SHP77 (cell line): ENCODE results near the gene CCDC9.
A peak's percentile ranks its signal among the peaks of the same experiment; 100 is the strongest.
"Not testable (repeated sequence)": the region's sequence is repeated elsewhere in the genome, so short reads cannot be mapped to it uniquely, and the experiment has no call there.

ENCODE experiments used
- DNase-seq, 2 experiments: peaks; one replicate each; lab custom pipeline; 2025; lab: John Stamatoyannopoulos, UW

Gene CCDC9

DNA sequence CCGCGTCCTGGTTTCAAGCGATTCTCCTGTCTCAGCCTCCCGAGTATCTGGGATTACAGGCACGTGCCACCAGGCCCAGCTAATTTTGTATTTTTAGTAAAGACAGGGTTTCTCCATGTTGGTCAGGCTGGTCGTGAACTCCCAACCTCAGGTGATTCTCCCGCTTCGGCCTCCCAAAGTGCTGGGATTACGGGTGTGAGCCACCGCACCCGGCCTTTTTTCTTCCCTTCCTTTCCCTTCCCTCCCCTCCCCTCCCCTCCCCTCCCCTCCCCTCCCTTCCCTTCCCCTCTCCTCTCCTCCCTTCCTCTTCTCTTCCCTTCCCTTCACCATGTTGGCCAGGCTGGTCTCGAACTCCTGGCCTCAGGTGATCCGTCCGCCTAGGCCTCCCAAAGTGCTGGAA lies 44.5 kb downstream of the CCDC9 start:
- not testable (repeated sequence) for DNase-seq

DNA sequence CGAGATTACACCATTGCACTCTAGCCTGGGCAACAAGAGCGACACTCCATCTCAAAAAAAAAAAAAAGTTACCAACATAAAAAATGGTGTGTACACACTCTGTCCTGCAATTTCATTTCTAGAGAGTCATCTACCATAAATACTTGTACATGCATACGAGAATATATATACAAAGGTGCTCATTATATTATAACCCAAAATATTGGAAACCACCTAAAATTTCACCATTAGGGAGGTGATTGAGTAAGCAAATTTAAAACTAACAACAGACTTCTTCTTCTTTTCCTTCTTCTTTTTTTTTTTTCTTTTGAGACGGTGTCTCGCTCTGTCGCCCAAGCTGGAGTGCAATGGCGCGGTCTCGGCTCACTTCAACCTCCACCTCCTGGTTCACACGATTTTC lies 45.9 kb downstream of the CCDC9 start:
- no peak for DNase-seq

DNA sequence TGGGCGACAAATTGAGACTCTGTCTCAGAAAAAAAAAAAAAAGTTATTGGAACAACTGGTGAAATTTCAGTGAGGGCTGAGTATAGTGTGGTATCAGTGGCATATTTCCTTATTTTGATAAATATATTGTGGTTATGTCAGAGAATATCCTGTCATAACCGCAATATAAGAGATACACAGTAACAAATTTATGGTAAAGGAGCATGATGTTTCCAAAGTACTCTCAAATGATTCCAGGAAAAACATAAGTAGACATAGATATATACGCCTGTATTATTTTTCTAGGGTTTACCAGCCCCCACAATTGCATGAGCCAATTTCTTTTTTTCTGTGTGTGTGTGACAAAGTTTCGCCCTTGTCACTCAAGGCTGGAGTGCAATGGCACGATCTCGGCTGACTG lies 47.6 kb downstream of the CCDC9 start:
- no peak for DNase-seq

DNA sequence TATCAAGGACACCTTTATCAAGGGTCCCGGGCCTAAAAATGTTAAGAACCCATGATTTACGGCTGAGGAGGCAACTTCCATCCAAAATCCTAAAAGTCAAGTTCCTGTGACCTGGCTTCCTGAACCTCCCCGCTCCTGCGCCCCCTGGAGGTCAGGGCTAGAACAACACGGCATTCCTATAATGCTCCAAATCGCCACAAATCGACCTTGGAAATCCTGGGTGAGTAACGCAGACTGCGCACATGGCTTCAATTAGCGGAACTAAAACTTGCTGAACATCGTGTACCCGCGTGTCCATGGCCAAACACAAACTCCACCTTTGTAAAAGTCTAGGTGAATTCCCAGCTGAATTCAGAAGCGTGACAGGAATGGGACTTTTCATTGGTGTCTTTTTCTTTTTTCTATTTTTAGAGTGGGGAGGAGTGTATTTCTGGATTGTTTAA lies 49.0 kb downstream of the CCDC9 start:
- DNase-seq = peak; percentile 27 to 28

DNA sequence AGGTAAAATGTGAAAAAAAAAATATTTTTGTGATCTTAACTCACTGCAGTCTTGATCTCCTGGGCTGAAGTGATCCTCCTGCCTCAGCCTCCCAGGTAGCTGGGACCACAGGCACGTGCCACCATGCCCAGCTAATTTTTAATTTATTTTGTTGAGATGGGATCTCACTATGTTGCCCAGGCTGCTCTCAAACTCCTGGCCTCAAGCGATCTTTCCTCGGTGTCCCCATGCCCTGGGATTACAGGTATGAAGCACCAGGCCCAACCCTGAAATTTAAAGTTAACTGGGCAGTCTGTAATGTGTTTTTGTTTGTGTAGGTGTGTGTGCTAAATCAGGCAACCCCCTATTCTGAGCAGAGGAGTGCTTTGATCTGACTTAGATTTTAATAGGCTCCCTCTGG lies 50.0 kb downstream of the CCDC9 start:
- no peak for DNase-seq

DNA sequence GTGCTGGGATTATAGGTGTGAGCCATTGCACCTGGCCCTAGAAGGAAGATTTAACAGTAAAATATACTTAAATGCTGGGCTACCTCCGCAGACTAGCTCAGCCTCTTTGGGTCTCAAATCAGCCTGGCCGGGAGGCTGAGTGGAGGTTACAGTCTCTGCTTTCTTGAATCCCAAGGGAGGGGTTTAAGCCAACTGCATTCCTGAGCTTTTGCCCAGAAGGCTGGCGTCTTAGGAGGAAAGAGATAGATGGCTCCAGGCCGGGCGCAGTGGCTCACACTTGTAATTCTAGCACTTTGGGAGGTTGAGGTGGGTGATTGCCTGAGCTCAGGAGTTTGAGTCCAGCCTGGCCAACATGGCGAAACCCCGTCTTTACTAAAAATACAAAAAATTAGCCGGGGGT lies 52.7 kb downstream of the CCDC9 start:
- no peak for DNase-seq

DNA sequence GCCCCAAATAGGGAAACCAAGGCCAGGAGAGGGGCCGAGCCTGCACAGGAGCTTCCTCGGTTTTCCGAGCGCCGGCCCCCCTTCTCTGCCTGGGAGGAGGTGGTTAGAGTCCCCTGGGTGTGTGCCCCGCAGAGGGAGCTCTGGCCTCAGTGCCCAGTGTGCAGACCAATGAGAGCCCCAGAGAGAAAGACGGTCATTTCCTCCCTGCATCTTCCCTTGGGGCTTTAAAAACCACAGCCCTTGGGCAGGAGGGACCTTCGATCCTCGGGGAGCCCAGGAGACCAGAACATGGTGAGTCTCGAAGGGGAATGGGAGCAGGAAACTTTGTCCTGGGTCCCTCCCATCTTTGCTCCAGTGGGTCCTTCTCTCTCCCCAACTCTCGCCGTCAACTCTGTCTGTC lies 53.3 kb downstream of the CCDC9 start, which contains the start of gene C5AR1:
C5AR1 (plus strand) TSS at position 254 of the 400 bp plus-strand sequence; CDS start at position 289, 35 bp downstream.
- DNase-seq = no peak

DNA sequence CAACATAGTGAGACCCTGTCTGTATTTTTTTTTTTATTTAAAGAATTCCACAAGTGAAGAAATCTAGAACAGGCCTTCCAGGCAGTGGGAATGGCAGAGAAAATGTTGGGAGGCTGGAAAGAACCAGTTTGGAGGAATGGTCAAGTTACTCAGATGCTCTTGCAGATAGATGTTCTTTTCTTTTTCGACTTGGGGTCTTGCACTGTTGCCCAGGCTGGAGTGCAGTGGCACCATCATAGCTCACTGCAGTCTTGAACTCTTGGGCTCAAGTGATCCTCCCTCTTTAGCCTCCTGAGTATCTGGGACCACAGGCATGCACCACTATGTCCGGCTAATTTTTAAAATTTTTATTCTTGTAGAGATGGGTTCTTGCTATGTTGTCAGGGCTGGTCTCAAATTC lies 54.0 kb downstream of the CCDC9 start:
- no peak for DNase-seq

DNA sequence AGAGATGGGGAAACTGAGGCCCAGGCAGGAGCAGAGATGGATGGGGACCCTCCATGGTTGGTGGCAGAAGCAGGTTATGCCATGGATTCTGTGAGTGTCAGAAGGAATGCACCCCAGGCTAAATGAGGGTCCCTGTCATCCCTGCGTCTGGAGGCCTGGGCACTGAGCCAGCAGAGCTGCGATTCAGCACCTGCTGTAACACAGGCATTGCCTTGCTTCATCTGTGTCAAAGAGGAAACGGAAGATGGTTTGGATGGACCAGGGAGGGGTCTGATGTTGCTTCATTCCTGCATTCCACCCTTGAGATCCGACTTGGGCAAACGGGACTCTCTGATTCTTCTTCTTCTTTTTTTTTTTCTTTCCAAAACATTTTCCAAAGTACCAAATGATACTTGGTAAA lies 54.5 kb downstream of the CCDC9 start:
- DNase-seq = peak; percentile 58 to 70

DNA sequence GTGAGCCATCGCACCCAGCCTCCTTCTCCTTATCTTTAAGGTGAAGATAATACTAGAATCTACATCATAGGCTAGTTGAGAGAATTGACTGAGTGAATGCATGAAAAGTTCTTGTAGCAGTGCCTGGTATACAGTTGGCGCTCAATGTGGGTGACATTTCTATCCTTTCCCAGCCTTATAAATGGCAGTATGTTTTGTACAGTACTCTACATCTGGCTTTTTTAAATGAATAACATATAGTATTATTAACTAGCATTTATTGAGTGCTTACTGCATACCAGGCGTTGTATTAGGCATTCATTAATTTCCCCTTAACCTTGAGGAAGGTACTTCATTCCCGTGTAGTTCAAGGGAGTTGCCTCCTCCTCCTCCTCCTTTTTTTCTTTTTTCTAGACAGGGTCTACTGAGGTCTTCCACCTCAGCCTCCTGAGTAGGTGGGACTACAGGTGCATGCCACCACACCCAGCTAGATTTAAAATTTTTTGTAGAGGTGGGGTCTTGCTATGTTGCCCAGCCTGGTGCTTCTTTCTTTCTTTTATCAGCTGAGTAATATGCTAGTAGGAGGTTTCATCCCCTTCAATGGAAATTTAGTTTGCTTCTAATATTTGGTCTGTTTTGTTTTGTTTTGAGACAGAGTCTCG lies 56.2 kb downstream of the CCDC9 start:
- DNase-seq = no peak

DNA sequence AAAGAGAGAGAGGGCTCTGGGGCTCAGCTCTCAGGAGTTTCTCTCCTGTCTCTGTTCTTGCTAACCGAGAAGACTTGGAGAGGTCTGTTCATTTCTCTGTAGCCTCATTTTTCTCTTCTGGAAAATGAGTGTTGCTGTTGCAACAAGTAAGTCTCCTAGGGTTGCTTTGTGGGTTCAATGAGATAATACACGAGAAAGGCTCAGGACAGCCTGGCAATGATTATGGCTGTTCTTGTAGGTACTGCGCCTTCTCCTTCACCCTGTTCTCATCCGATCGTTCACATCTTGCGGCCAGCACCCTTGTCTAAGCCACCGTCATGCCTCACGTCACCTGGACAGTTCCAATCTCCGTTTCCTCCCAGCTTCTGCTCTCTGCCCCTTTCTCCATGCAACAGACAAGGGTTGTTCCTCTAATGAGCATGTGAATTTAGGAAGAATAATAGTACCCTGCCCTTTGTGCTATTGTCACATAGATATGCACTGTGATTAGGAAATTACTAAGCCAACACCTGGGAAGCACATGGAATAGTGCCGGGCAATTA lies 57.5 kb downstream of the CCDC9 start:
- DNase-seq = no peak

DNA sequence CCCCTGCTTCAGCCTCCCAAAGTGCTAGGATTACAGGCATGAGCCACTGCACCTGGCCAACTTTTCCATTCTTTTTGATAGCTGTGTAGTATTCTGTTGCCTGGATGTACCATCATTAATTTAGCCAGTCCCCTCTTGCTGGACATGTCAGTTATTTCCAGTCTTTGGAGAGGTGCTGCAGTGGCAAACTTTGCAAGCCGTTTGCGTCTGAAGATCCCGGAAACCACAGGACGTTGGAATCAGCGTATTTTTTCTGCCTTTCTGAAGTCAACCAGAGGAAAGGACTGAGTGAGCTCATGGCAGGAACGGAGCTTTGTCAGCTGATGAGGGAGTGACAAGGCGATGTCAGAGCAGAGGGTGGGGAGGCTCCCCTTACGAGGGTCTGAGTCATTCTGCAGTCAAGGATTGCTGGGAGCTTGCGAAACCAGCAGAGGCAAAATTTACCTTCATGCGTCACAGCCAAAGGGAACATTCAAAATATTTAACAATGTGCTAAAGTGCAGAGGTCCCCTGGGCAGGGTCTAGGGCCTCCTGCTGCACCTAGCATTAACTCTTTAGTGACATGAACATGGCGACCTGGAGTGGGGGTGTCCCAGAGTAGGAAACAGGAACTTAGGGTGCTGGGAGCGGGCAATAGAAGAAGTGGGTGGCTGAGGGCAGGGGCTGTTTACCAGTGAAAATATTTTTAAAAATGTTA lies 58.9 kb downstream of the CCDC9 start:
- DNase-seq = peak in 1 of 2 experiments; percentile 54

DNA sequence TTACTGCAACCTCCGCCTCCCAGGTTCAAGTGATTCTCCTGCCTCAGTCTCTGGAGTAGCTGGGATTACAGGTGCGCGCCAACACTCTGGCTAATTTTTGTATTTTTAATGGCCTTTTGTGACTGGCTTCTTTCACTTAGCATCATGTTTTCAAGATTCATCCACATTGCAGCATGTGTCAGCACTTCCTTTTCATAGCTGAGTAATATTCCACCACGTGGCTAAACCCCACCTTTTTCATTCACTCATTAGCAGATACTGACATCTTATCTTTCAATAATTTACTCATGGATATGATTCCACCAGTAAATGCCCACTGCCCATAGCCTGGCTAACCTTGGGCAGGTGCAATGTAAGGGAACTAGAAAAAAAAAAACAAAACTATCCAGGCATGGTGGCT lies 60.2 kb downstream of the CCDC9 start:
- DNase-seq = no peak

DNA sequence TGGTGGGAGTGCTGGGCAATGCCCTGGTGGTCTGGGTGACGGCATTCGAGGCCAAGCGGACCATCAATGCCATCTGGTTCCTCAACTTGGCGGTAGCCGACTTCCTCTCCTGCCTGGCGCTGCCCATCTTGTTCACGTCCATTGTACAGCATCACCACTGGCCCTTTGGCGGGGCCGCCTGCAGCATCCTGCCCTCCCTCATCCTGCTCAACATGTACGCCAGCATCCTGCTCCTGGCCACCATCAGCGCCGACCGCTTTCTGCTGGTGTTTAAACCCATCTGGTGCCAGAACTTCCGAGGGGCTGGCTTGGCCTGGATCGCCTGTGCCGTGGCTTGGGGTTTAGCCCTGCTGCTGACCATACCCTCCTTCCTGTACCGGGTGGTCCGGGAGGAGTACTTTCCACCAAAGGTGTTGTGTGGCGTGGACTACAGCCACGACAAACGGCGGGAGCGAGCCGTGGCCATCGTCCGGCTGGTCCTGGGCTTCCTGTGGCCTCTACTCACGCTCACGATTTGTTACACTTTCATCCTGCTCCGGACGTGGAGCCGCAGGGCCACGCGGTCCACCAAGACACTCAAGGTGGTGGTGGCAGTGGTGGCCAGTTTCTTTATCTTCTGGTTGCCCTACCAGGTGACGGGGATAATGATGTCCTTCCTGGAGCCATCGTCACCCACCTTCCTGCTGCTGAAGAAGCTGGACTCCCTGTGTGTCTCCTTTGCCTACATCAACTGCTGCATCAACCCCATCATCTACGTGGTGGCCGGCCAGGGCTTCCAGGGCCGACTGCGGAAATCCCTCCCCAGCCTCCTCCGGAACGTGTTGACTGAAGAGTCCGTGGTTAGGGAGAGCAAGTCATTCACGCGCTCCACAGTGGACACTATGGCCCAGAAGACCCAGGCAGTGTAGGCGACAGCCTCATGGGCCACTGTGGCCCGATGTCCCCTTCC lies 63.9 kb downstream of the CCDC9 start:
- no peak for DNase-seq
